ENCODE results near the gene RIC8B. TPM values are rescaled to one million over a fixed set of nuclear protein-coding genes. Genes with fewer than 3 reads are reported as not detected.

RIC8B gene
- total and polyA plus RNA-seq, 8 donors: 2.2 to 71.0 (median 5.6) TPM

DNA sequence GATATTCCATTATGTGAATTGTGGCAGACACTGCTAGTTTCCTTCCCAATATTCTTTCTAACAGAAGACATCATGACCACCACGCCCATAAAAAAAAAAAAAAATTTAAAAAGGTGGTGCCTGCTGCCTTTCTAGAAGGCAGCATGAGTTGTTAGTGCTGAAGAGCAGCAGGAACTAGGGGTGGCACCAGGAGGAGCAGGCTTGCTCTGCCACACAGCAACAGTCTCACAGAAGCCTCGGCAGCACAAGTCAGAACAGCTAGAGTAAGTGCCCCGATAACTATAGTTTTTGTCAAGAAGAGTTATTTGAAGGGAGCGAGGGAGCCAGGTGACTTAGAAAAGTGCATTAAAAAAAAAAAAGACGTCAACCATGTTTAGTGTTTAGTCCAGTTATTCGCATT, 114.8 kb downstream of the RIC8B start:
- no peak overlapping the region for H3K4me3 ChIP-seq
- peaks cover 0 to 40% (median 34%) of the 10 kb centered on the region in 4 donors for H3K36me3 ChIP-seq
- H3K4me1 ChIP-seq: no peaks in the 10 kb centered on the region
- no peaks in the 10 kb centered on the region for H3K27me3 ChIP-seq
- intact Hi-C loops (cut with DNase I; ENCODE audit: low total_unique reads): no loop called here
- TF ChIP-seq POLR2A (IDR thresholded peaks at IDR 0.05) (no peak), POLR2AphosphoS5 (IDR thresholded peaks at IDR 0.05) (no peak), EP300 (IDR thresholded peaks at IDR 0.05) (no peak)
- TF ChIP-seq, protein P1, sequence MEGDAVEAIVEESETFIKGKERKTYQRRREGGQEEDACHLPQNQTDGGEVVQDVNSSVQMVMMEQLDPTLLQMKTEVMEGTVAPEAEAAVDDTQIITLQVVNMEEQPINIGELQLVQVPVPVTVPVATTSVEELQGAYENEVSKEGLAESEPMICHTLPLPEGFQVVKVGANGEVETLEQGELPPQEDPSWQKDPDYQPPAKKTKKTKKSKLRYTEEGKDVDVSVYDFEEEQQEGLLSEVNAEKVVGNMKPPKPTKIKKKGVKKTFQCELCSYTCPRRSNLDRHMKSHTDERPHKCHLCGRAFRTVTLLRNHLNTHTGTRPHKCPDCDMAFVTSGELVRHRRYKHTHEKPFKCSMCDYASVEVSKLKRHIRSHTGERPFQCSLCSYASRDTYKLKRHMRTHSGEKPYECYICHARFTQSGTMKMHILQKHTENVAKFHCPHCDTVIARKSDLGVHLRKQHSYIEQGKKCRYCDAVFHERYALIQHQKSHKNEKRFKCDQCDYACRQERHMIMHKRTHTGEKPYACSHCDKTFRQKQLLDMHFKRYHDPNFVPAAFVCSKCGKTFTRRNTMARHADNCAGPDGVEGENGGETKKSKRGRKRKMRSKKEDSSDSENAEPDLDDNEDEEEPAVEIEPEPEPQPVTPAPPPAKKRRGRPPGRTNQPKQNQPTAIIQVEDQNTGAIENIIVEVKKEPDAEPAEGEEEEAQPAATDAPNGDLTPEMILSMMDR (IDR thresholded peaks at IDR 0.05): no peak
- no peak overlapping the region for H3K27ac ChIP-seq
- no peak for DNase-seq
- WGBS, 5 donors: 74 to 77% (median 75%) methylated on average over 6 of the region's 6 CpGs
- no peaks in the 10 kb centered on the region for H3K9me3 ChIP-seq

DNA sequence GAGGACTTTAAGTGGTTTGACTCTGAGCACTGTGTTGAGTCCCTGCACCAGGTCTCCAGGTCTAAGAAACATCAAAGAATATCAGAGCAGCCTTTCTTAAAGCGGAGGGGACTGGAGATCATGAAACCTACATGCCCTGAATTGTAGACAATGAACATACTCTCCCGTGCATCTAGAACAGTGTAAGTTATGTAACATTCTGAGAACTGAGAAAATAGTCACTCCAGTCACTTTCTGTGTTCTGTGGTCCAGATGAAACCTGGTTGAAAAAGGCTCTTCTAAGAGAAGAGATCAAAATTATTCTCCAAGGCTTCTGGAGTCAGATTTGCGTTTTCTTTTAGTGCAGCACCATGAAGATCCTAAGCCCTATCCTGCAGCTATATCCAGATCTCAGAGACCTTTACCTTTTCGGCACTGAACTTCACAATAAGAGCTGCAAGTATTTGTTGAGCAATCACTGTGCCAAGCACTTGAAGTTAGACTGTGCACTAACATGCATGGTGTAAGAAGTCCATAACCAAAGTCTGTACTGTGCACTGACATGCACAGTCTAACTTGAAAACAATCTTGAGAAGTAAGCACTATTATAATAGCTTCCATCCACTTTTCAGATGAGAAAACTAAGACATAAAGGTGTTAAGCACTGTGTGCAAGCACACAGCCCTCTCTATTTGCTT, 115.6 kb downstream of the RIC8B start:
- DNase-seq: no peak
- H3K9me3 ChIP-seq: no peaks in the 10 kb centered on the region
- intact Hi-C loops (cut with DNase I; ENCODE audit: low total_unique reads): no loop called here
- TF ChIP-seq POLR2A (IDR thresholded peaks at IDR 0.05): no peak
- TF ChIP-seq, protein P1 (IDR thresholded peaks at IDR 0.05): no peak
- no peak for TF ChIP-seq POLR2AphosphoS5 (IDR thresholded peaks at IDR 0.05)
- TF ChIP-seq EP300 (IDR thresholded peaks at IDR 0.05): no peak
- H3K4me3 ChIP-seq: no peak overlapping the region
- H3K36me3 ChIP-seq: peaks cover 0 to 32% (median 30%) of the 10 kb centered on the region in 4 donors
- no peaks in the 10 kb centered on the region for H3K4me1 ChIP-seq
- no peak overlapping the region for H3K27ac ChIP-seq
- H3K27me3 ChIP-seq: no peaks in the 10 kb centered on the region
- 80 to 93% (median 85%) methylated on average over 4 of the region's 4 CpGs for WGBS, 5 donors

DNA sequence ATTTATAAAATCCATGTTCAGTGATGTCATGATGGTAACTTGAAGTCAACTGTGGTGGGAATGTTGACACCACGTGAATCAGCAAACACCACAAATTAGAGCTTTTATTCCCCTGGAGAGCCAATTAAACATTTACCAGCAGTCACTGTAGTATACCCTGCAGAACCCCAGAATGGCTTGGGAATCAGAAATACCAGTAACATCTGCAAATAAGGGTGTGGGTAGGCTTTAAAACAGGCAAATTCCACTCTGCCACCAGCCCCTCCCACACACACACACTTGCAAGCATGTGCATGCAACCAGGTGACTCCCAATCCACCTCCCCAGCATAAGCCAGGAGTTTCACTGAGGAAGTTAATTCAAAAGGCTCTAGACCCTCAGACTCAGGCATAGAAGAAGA, 117.6 kb downstream of the RIC8B start:
- WGBS, 5 donors: 15 to 47% (median 25%) methylated on average over 1 of the region's 1 CpG
- no peak overlapping the region for H3K4me3 ChIP-seq
- no peak for TF ChIP-seq POLR2A (IDR thresholded peaks at IDR 0.05)
- no peak for TF ChIP-seq POLR2AphosphoS5 (IDR thresholded peaks at IDR 0.05)
- TF ChIP-seq EP300 (IDR thresholded peaks at IDR 0.05): no peak
- TF ChIP-seq, protein P1 (IDR thresholded peaks at IDR 0.05): no peak
- no peaks in the 10 kb centered on the region for H3K9me3 ChIP-seq
- intact Hi-C loops (cut with DNase I; ENCODE audit: low total_unique reads): no loop called here
- peaks cover 0 to under 1% (median 0%) of the 10 kb centered on the region in 3 donors for H3K27me3 ChIP-seq
- no peak overlapping the region for H3K27ac ChIP-seq
- peak in 1 of 2 donors; percentile 62 for DNase-seq
- peaks cover 0 to 15% (median 12%) of the 10 kb centered on the region in 4 donors for H3K36me3 ChIP-seq
- H3K4me1 ChIP-seq: no peaks in the 10 kb centered on the region

DNA sequence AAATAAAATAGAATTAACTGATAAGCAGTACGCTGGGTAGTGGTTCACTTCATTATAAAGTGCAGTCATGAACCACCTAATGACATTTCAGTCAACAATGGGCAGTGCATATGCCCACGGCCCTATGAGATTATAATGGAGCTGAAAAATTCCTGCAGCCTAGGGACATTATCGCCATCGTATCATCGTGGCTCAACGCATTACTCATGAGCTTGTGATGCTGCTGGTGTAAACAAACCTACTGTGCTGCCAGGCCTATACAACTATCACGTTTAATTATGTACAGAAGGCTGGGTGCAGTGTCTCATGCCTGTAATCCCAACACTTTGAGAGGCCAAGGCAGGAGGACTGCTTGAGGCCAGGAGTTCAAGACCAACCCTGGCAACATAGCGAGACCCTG, 119.0 kb downstream of the RIC8B start:
- H3K4me3 ChIP-seq: no peak overlapping the region
- DNase-seq: no peak
- 43 to 72% (median 55%) methylated on average over 8 of the region's 8 CpGs for WGBS, 5 donors
- H3K4me1 ChIP-seq: no peaks in the 10 kb centered on the region
- peaks cover 0 to 3% (median under 1%) of the 10 kb centered on the region in 4 donors for H3K36me3 ChIP-seq
- H3K9me3 ChIP-seq: no peaks in the 10 kb centered on the region
- no peak overlapping the region for H3K27ac ChIP-seq
- intact Hi-C loops (cut with DNase I; ENCODE audit: low total_unique reads): no loop called here
- TF ChIP-seq POLR2AphosphoS5 (IDR thresholded peaks at IDR 0.05): no peak
- no peak for TF ChIP-seq POLR2A (IDR thresholded peaks at IDR 0.05)
- TF ChIP-seq EP300 (IDR thresholded peaks at IDR 0.05): no peak
- peaks cover 0 to 15% (median 0%) of the 10 kb centered on the region in 3 donors for H3K27me3 ChIP-seq

DNA sequence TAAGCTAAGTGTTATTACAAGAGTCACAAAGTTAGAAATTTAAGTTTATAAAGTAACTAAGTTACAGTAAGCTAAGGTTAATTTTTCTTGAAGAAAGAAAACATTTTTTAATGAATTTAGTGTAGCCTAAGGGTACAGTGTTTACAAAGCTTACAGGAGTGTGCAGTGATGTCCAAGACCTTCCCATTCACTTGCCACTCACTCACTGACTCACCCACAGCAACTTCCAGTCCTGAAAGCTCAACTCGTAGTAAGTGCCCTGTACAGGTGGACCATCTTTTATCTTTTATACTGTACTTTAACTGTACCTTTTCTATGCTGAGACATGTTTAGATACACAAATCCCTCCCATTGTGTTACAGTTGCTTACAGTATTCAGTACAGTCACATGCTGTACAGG, 120.3 kb downstream of the RIC8B start:
- no peaks in the 10 kb centered on the region for H3K4me1 ChIP-seq
- peaks cover 0 to 25% (median 0%) of the 10 kb centered on the region in 3 donors for H3K27me3 ChIP-seq
- no peaks in the 10 kb centered on the region for H3K9me3 ChIP-seq
- WGBS, 5 donors: 65 to 87% (median 83%) methylated on average over 1 of the region's 1 CpG
- H3K27ac ChIP-seq: no peak overlapping the region
- H3K36me3 ChIP-seq: no peaks in the 10 kb centered on the region
- H3K4me3 ChIP-seq: no peak overlapping the region
- DNase-seq: no peak
- intact Hi-C loops (cut with DNase I; ENCODE audit: low total_unique reads): no loop called here
- TF ChIP-seq POLR2AphosphoS5 (IDR thresholded peaks at IDR 0.05) (no peak), EP300 (IDR thresholded peaks at IDR 0.05) (no peak)
